ENCODE data around the gene SNIP1. TPM values are rescaled to one million over a fixed set of nuclear protein-coding genes. Genes with fewer than 3 reads are reported as not detected.

SNIP1 gene, protein sequence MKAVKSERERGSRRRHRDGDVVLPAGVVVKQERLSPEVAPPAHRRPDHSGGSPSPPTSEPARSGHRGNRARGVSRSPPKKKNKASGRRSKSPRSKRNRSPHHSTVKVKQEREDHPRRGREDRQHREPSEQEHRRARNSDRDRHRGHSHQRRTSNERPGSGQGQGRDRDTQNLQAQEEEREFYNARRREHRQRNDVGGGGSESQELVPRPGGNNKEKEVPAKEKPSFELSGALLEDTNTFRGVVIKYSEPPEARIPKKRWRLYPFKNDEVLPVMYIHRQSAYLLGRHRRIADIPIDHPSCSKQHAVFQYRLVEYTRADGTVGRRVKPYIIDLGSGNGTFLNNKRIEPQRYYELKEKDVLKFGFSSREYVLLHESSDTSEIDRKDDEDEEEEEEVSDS
- 34.7 and 35.7 TPM in 2 replicates for total RNA-seq

- DNase-seq (peak; percentile 84), ATAC-seq (ENCODE audit: low read depth) (peak; percentile 98)
- intact Hi-C loops (cut with micrococcal nuclease): loop anchor here (1.0 to 5.0 kb wide), 5 partner anchors 40 to 138 kb away; partner anchors contain the start of genes CDCA8, GNL2 and MEAF6
- H3K9me3 Mint-ChIP-seq: no peaks in the 10 kb centered on the region
- ChIA-PET CTCF (interaction anchor here (1.4 to 1.5 kb wide), 3 partner anchors 39 to 66 kb away, joined by 3 to 5 read pairs (median 4); no protein-coding TSS in a partner anchor), POLR2A (interaction anchor here (0.6 to 1.4 kb wide), 13 partner anchors 10 to 1660 kb away, joined by 3 to 8 read pairs (median 4); partner anchors contain the start of genes C1orf122, CDCA8, MEAF6 and MTF1)
- H3K27me3 Mint-ChIP-seq: peaks cover 9% of the 10 kb centered on the region
- peak within 1 kb of the TSS; percentile 95 for H3K27ac Mint-ChIP-seq
- H3K36me3 Mint-ChIP-seq (ENCODE audit: low read depth): peaks cover 41% of the 10 kb centered on the region
- peak within 1 kb of the TSS; percentile 96 for H3K4me3 Mint-ChIP-seq
- peaks cover 34% of the 10 kb centered on the region for H3K4me1 Mint-ChIP-seq
- no peak for TF ChIP-seq CTCF (IDR thresholded peaks at IDR 0.05)
Observed at GRCh38 chr1:37553927-37554808, at the start of gene SNIP1. SNIP1 (minus strand) TSS chr1:37554293; CDS start chr1:37554229, 64 bp downstream.

- Mint-ChIP-seq H3K27me3 (peaks cover 20% of the 10 kb centered on the region), H3K36me3 (ENCODE audit: low read depth) (no peaks in the 10 kb centered on the region), H3K4me1 (peaks cover 4% of the 10 kb centered on the region), H3K4me3 (no peak overlapping the region), H3K9me3 (no peaks in the 10 kb centered on the region), H3K27ac (no peak overlapping the region)
- ChIA-PET POLR2A (interaction anchor here (0.7 to 1.6 kb wide), 4 partner anchors 72 to 87 kb away, joined by 4 to 9 read pairs (median 5); no protein-coding TSS in a partner anchor), CTCF (interaction anchor here (0.9 to 8.9 kb wide), 16 partner anchors 9 to 257 kb away, joined by 3 to 181 read pairs (median 4); partner anchors contain the start of gene MTF1)
- DNase-seq (no peak), ATAC-seq (ENCODE audit: low read depth) (peak; percentile 82)
- TF ChIP-seq CTCF (IDR thresholded peaks at IDR 0.05): no peak
- intact Hi-C loops (cut with micrococcal nuclease): loop anchor here (1.0 to 10.0 kb wide), 3 partner anchors 79 to 1232 kb away; partner anchors contain the start of gene UTP11
Observed at GRCh38 chr1:37602750-37603694, 48.9 kb upstream of the SNIP1 start.

DNA sequence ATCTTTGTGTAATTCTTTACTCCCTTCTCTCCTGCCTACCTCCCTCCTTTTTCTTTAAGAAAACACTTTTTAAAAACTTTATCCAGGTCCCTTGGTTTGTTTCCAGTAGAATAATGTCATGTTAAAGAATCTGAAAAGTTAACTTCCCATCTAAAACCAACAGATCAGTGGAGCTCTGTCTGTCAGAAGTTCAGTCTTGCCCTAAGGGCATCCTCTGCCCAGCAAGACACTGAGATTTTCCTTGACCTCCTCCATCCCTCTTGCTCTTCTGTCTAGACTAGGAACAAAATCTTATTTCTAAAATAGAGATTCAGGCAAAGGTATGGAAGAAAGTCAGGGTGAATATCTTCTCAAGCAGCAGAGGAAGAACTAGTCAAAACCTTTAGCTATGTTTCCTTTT lies 47.3 kb upstream of the SNIP1 start:
- intact Hi-C loops (cut with micrococcal nuclease): loop anchor here (10.0 kb wide), 1 partner anchor 413 kb away; the partner anchor contains the start of gene UTP11
- no peak for ATAC-seq (ENCODE audit: low read depth)
- no peak for DNase-seq
- Mint-ChIP-seq H3K4me1 (peaks cover 4% of the 10 kb centered on the region), H3K27ac (no peak overlapping the region), H3K27me3 (peaks cover 21% of the 10 kb centered on the region), H3K36me3 (ENCODE audit: low read depth) (no peaks in the 10 kb centered on the region), H3K9me3 (no peaks in the 10 kb centered on the region), H3K4me3 (no peak overlapping the region)
- ChIA-PET CTCF (interaction anchor here (1.5 to 8.9 kb wide), 2 partner anchors 81 to 258 kb away, joined by 3 to 181 read pairs; partner anchors contain the start of gene MTF1), POLR2A (no interaction called here)
- TF ChIP-seq CTCF (IDR thresholded peaks at IDR 0.05): no peak

DNA sequence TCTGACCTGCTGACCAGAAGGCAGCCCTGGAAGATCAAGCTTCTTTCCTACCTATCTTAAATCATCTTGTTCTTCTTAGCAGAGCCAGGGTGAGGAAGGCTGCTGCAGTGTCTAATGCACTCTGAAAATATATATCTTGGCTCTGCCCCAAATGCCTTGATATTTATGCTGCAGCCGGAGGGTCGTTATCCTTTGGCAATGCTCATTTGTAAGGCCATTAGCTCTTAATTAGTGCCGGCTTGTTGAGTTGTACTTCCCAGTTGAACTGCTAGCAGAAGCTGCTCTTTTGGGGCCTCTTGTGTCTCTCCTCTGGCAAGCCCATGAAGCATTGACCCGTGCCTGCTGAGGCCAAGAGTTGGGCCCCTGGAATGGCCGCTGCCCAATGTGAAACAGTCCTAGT lies 45.8 kb upstream of the SNIP1 start:
- Mint-ChIP-seq H3K9me3 (no peaks in the 10 kb centered on the region), H3K4me3 (no peak overlapping the region), H3K27me3 (peaks cover 17% of the 10 kb centered on the region), H3K36me3 (ENCODE audit: low read depth) (peaks cover 5% of the 10 kb centered on the region), H3K27ac (no peak overlapping the region), H3K4me1 (peaks cover 18% of the 10 kb centered on the region)
- no peak for DNase-seq
- ChIA-PET CTCF (interaction anchor here (8.9 kb wide), 1 partner anchor 82 kb away, joined by 181 read pairs; no protein-coding TSS in a partner anchor), POLR2A (no interaction called here)
- ATAC-seq (ENCODE audit: low read depth): no peak
- intact Hi-C loops (cut with micrococcal nuclease): loop anchor here (5.0 to 10.0 kb wide), 5 partner anchors 123 to 1138 kb away; partner anchors contain the start of genes C1orf122, MRPS15, SF3A3 and UTP11
- no peak for TF ChIP-seq CTCF (IDR thresholded peaks at IDR 0.05)

Data from activated B cell treated with CpG ODN at 0.5 μM for 24 hours (primary cell).